Spleen (tissue), 7 donors: ENCODE results near the gene SLC9A4.

Experiments
- POLR2A ChIP-seq, 3 donors: fragments of 450-650 bp; IDR thresholded peaks; one replicate each; pipeline ENCODE4 v1.5.1; 2017; ENCODE audit warnings: antibody characterized with exemption in 3 of 3, mild to moderate bottlenecking in 1 of 3
- TF ChIP-seq, protein P1 (sequence below), 11 experiments: fragments of 200-600 bp in 7 of 11; fragments of 450-650 bp in 4 of 11; sonication (generic) in 4 of 11; IDR thresholded peaks in 8 of 11; conservative IDR thresholded peaks in 3 of 11; 1 replicate in 7 of 11; 2 replicates in 4 of 11; pipeline versions ENCODE4 v1.4.0 to v1.8.0; 2016 to 2021; ENCODE audit warnings: antibody characterized with exemption in 11 of 11, inconsistent platforms in 4 of 11, mild to moderate bottlenecking in 1 of 11
- donor health status: DM: no; HTN: no; CAD: no; lungs with moderate emphysema.
- donor health status: DM: no; HTN: no; CAD: no.
- donor health status: DM: no; HTN: no; CAD: no.

DNA sequence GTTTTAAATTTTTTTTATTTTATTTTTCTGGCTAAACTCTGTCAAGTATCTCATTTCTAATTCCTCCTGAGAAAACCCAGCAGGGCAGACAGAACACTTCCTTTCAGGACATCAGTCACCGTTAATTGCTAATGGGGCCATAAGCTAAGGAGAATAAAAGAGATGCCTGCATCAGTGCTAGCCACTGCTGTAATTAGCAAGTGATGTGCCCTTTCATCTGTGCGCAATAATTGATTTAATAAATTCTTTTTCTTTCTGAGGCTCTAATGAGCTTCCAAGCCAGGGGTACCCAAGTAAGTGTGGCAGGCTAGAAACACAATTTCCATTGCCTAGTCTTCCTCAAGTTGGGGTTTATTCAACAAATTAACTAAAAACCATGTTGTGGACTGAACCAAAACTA, 65.5 kb downstream of the SLC9A4 start:
- no peak for TF ChIP-seq POLR2A (IDR thresholded peaks at IDR 0.05)
- TF ChIP-seq, protein P1, sequence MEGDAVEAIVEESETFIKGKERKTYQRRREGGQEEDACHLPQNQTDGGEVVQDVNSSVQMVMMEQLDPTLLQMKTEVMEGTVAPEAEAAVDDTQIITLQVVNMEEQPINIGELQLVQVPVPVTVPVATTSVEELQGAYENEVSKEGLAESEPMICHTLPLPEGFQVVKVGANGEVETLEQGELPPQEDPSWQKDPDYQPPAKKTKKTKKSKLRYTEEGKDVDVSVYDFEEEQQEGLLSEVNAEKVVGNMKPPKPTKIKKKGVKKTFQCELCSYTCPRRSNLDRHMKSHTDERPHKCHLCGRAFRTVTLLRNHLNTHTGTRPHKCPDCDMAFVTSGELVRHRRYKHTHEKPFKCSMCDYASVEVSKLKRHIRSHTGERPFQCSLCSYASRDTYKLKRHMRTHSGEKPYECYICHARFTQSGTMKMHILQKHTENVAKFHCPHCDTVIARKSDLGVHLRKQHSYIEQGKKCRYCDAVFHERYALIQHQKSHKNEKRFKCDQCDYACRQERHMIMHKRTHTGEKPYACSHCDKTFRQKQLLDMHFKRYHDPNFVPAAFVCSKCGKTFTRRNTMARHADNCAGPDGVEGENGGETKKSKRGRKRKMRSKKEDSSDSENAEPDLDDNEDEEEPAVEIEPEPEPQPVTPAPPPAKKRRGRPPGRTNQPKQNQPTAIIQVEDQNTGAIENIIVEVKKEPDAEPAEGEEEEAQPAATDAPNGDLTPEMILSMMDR (IDR thresholded peaks at IDR 0.05 in 8 of 11, conservative IDR thresholded peaks at IDR 0.05 in 3 of 11), result no peak
